Measurements from ENCODE around the gene ANKRD11. TPM values are rescaled to one million over a fixed set of nuclear protein-coding genes. Genes with fewer than 3 reads are reported as not detected.
"Not testable (repeated sequence)": the region's sequence is repeated elsewhere in the genome, so short reads cannot be mapped to it uniquely, and the experiment has no call there.

Gene ANKRD11
- total and polyA plus RNA-seq, 8 donors: 43.9 to 74.0 (median 46.2) TPM

GRCh38 chr16:89455692-89456091, 34.7 kb downstream of the ANKRD11 start:
- peak in 1 of 6 donors; percentile 2 for DNase-seq
- Histone ChIP-seq H3K27me3 (no peaks in the 10 kb centered on the region), H3K9me3 (no peaks in the 10 kb centered on the region), H3K4me3 (no peak overlapping the region), H3K36me3 (no peaks in the 10 kb centered on the region), H3K27ac (no peak overlapping the region), H3K4me1 (peaks cover 16 to 24% (median 19%) of the 10 kb centered on the region in 3 donors)
- WGBS, 2 donors: 98 to 100% methylated on average over 2 of the region's 2 CpGs
- intact Hi-C loops (cut with DNase I): no loop called here
- no peak for FAIRE-seq
- no peak for TF ChIP-seq CTCF (IDR thresholded peaks at IDR 0.05)
- ATAC-seq: no peak

- FAIRE-seq (no peak), DNase-seq (peak in 1 of 6 donors; percentile 2), ATAC-seq (no peak)
- intact Hi-C loops (cut with DNase I): no loop called here
- 94 to 98% methylated on average over 2 of the region's 2 CpGs for WGBS, 2 donors
- no peaks in the 10 kb centered on the region for H3K36me3 ChIP-seq
- peaks cover 18 to 26% (median 19%) of the 10 kb centered on the region in 3 donors for H3K4me1 ChIP-seq
- no peak for TF ChIP-seq CTCF (IDR thresholded peaks at IDR 0.05)
- H3K4me3 ChIP-seq: no peak overlapping the region
- no peak overlapping the region for H3K27ac ChIP-seq
- H3K9me3 ChIP-seq: no peaks in the 10 kb centered on the region
- no peaks in the 10 kb centered on the region for H3K27me3 ChIP-seq
Measured at GRCh38 chr16:89455178-89455577, 35.2 kb downstream of the ANKRD11 start.

GRCh38 chr16:89454378-89455125, 35.8 kb downstream of the ANKRD11 start:
- not testable (repeated sequence) for H3K36me3 ChIP-seq, ATAC-seq

GRCh38 chr16:89453501-89454321, 36.6 kb downstream of the ANKRD11 start:
- peak in 1 of 4 donors; percentile 11 for TF ChIP-seq CTCF (IDR thresholded peaks at IDR 0.05)
- peaks cover 18 to 34% (median 24%) of the 10 kb centered on the region in 3 donors for H3K4me1 ChIP-seq
- peak overlapping the region; percentile 9 to 42 (median 30) for H3K27ac ChIP-seq

More at GRCh38 chr16:89454378-89455125, 35.8 kb downstream of the ANKRD11 start:
- DNase-seq; H3K9me3 ChIP-seq; H3K4me3 ChIP-seq; H3K27me3 ChIP-seq; FAIRE-seq; intact Hi-C loops (cut with DNase I): not testable (repeated sequence)
- WGBS, 2 donors: 86 to 89% methylated on average over 3 of the region's 3 CpGs
- Histone ChIP-seq H3K4me1 (peaks cover 18 to 32% (median 24%) of the 10 kb centered on the region in 3 donors), H3K27ac (peak overlapping the region in 3 of 4 donors; percentile 9 to 42 (median 39))

GRCh38 chr16:89452925-89453324, 37.4 kb downstream of the ANKRD11 start:
- intact Hi-C loops (cut with DNase I): no loop called here
- WGBS, 2 donors: 63 to 65% methylated on average over 7 of the region's 7 CpGs
- no peak overlapping the region for H3K4me3 ChIP-seq
- FAIRE-seq (no peak), ATAC-seq (no peak), DNase-seq (no peak)
- peak overlapping the region in 1 of 4 donors; percentile 39 for H3K27ac ChIP-seq
- peaks cover 21 to 41% (median 30%) of the 10 kb centered on the region in 3 donors for H3K4me1 ChIP-seq
- TF ChIP-seq CTCF (IDR thresholded peaks at IDR 0.05): no peak
- H3K27me3 ChIP-seq: no peaks in the 10 kb centered on the region
- H3K36me3 ChIP-seq: no peaks in the 10 kb centered on the region
- no peaks in the 10 kb centered on the region for H3K9me3 ChIP-seq

More at GRCh38 chr16:89453501-89454321, 36.6 kb downstream of the ANKRD11 start:
- peak; percentile 57 to 85 (median 70) for ATAC-seq
- intact Hi-C loops (cut with DNase I): no loop called here
- no peak for FAIRE-seq
- WGBS, 2 donors: 38 to 45% methylated on average over 13 of the region's 13 CpGs
- Histone ChIP-seq H3K36me3 (no peaks in the 10 kb centered on the region), H3K9me3 (no peaks in the 10 kb centered on the region), H3K4me3 (no peak overlapping the region), H3K27me3 (no peaks in the 10 kb centered on the region)
- DNase-seq: peak in 2 of 6 donors; percentile 27 to 47

All from pancreas (tissue), 10 donors.